T-helper 2 cell treated with Interferon-gamma antibody and Interleukin-4, amounts not matched to agents 5 μg/mL and 100 μg/mL, for 36 hours (primary cell): ENCODE measurements around the gene ARHGAP21.
"Not testable (repeated sequence)": the region's sequence is repeated elsewhere in the genome, so short reads cannot be mapped to it uniquely, and the experiment has no call there.

Experiments
- DNase-seq: peaks from one replicate; pipeline ENCODE4 v3.0.0; 2021; ENCODE audit warnings: low spot score
- H3K27ac Mint-ChIP-seq: one replicate; pipeline ENCODE4 v1.8.0; 2021; ENCODE audit warnings: mild to moderate bottlenecking, mixed read lengths
- H3K27me3 Mint-ChIP-seq: one replicate; pipeline ENCODE4 v1.8.0; 2021; ENCODE audit warnings: low read depth, mixed read lengths
- H3K36me3 Mint-ChIP-seq: one replicate; pipeline ENCODE4 v1.8.0; 2021; ENCODE audit warnings: low read depth, mixed read lengths
- H3K4me1 Mint-ChIP-seq: one replicate; pipeline ENCODE4 v1.8.0; 2021; ENCODE audit warnings: low read depth, mixed read lengths
- H3K4me3 Mint-ChIP-seq: one replicate; pipeline ENCODE4 v1.8.0; 2022; ENCODE audit warnings: mild to moderate bottlenecking, moderate library complexity, mixed read lengths
- H3K9me3 Mint-ChIP-seq: one replicate; pipeline ENCODE4 v1.8.0; 2021; ENCODE audit warnings: mixed read lengths

The ARHGAP21 gene

DNA sequence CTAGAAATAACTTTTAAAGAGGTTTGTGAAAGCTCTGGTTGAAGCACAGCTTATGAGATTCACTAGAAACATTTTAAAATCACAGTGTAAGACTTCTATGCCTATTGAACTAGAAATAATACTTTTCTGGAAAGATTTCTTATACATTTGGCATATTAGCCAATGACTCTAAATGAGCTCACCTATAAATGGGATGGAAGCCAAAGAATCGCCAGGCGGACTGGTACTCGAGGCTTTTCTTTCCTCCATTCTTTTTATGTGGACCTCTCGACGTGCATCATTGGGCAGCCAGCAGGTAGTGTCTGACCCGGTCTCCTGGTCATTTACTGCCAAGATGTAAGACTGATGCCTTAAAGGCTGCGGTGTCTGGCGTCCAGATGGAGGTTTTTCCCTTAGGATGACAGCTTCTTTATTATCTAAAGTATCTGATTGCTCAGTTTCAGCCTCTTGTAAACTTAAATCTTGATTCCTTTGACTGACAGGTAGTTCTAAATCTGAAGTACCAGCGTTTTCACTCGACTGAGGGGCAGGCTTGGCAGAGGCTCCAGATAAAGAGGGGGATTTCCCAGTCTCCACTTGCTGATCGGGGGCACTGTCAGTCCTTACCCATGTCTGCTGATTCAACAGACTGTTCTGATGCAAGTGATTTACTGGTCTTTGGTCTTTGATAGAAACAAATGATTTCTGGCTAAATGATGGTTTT lies 104.2 kb downstream of the ARHGAP21 start:
- peaks cover 21% of the 10 kb centered on the region for H3K4me1 Mint-ChIP-seq
- not testable (repeated sequence) for H3K9me3 Mint-ChIP-seq, H3K27ac Mint-ChIP-seq, H3K4me3 Mint-ChIP-seq, DNase-seq, H3K36me3 Mint-ChIP-seq, H3K27me3 Mint-ChIP-seq

DNA sequence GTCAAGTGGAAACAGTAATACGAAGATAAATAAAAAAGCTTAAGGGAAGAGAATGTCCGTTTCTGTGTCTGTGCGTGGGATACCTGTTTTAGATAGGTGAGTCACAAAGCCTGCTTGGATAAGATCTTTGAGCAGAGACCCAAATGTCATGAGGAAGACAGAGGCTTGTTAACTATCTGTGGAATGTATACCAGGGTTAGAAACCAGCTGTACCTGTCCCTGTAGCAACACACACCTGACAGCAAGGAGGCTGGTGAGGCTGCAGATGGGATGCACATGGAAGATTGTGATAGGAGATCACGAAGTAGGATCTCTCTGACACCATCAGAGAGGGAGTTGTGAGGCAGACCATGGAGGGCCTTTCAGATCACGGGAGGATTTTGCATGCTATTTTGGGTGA lies 105.3 kb downstream of the ARHGAP21 start:
- H3K4me1 Mint-ChIP-seq: peaks cover 21% of the 10 kb centered on the region
- H3K4me3 Mint-ChIP-seq: peak overlapping the region; percentile 25
- peak overlapping the region; percentile 65 for H3K27ac Mint-ChIP-seq
- no peaks in the 10 kb centered on the region for H3K27me3 Mint-ChIP-seq
- DNase-seq: peak; percentile 7
- H3K36me3 Mint-ChIP-seq: no peaks in the 10 kb centered on the region
- H3K9me3 Mint-ChIP-seq: no peaks in the 10 kb centered on the region

- Mint-ChIP-seq H3K27me3 (no peaks in the 10 kb centered on the region), H3K4me1 (peaks cover 18% of the 10 kb centered on the region), H3K9me3 (no peaks in the 10 kb centered on the region), H3K4me3 (no peak overlapping the region), H3K36me3 (no peaks in the 10 kb centered on the region), H3K27ac (no peak overlapping the region)
- peak; percentile 22 for DNase-seq
These were observed 105.8 kb downstream of the ARHGAP21 start for GRCh38 chr10:24617771-24618396.

GRCh38 chr10:24616536-24616935 lies 107.2 kb downstream of the ARHGAP21 start:
- Mint-ChIP-seq H3K27ac (no peak overlapping the region), H3K4me3 (no peak overlapping the region), H3K4me1 (peaks cover 10% of the 10 kb centered on the region), H3K36me3 (peaks cover 2% of the 10 kb centered on the region), H3K27me3 (no peaks in the 10 kb centered on the region), H3K9me3 (no peaks in the 10 kb centered on the region)
- DNase-seq: no peak

DNA sequence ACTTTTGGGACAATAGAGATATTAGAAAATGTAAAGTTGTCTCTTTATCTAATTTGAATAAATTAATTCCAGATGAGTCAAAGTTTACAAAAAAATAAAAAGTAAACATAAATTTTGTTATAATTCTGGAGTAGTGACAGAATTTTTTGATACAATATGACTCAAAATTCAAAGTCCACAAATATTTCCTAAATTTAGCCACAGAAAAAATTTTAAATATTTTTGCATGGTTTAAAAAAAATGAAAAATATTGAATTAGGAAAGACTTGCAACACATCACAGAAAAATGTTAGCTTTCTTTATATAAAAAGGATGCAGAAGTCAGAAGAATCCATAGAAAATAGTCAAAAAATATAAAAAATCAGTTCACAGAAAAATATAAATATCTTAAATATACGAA lies 117.7 kb downstream of the ARHGAP21 start:
- Mint-ChIP-seq H3K4me3 (no peak overlapping the region), H3K36me3 (peaks cover 14% of the 10 kb centered on the region), H3K4me1 (peaks cover 10% of the 10 kb centered on the region), H3K27me3 (no peaks in the 10 kb centered on the region), H3K9me3 (peaks cover 3% of the 10 kb centered on the region), H3K27ac (no peak overlapping the region)
- DNase-seq: no peak

- H3K36me3 Mint-ChIP-seq: peaks cover 20% of the 10 kb centered on the region
- H3K27ac Mint-ChIP-seq: no peak overlapping the region
- no peak for DNase-seq
- peaks cover 10% of the 10 kb centered on the region for H3K4me1 Mint-ChIP-seq
- H3K9me3 Mint-ChIP-seq: peaks cover 3% of the 10 kb centered on the region
- no peaks in the 10 kb centered on the region for H3K27me3 Mint-ChIP-seq
- H3K4me3 Mint-ChIP-seq: no peak overlapping the region
These were observed 118.5 kb downstream of the ARHGAP21 start for GRCh38 chr10:24605141-24605540.

GRCh38 chr10:24603333-24603732 lies 120.4 kb downstream of the ARHGAP21 start:
- H3K4me3 Mint-ChIP-seq: no peak overlapping the region
- peaks cover 3% of the 10 kb centered on the region for H3K9me3 Mint-ChIP-seq
- peak overlapping the region; percentile 80 for H3K27ac Mint-ChIP-seq

DNA sequence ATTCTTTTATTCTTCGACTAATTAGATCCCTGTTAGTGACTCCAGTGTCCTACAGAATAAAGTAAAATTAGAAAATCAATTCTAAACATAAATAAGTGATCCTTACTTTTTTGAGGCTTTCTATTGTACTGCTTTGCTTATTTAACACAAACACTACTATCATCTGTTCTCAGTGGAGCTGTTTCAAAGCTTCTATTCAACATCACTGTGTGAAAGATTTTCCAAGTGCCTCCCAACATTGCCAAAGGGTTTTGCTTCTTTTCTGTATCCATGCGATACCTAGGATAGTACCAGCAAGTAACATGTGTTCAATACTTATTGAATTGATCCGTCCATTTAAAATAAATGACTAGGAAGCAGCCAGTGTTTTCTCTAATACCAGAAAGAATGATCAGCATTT lies 125.7 kb downstream of the ARHGAP21 start:
- DNase-seq: no peak
- no peaks in the 10 kb centered on the region for H3K27me3 Mint-ChIP-seq
- H3K4me3 Mint-ChIP-seq: no peak overlapping the region
- peaks cover 13% of the 10 kb centered on the region for H3K4me1 Mint-ChIP-seq
- H3K36me3 Mint-ChIP-seq: peaks cover 36% of the 10 kb centered on the region
- no peak overlapping the region for H3K27ac Mint-ChIP-seq
- H3K9me3 Mint-ChIP-seq: no peaks in the 10 kb centered on the region

More at GRCh38 chr10:24603333-24603732, 120.4 kb downstream of the ARHGAP21 start:
- DNase-seq: peak; percentile 29
- H3K36me3 Mint-ChIP-seq: peaks cover 28% of the 10 kb centered on the region
- peaks cover 19% of the 10 kb centered on the region for H3K4me1 Mint-ChIP-seq
- H3K27me3 Mint-ChIP-seq: no peaks in the 10 kb centered on the region

DNA sequence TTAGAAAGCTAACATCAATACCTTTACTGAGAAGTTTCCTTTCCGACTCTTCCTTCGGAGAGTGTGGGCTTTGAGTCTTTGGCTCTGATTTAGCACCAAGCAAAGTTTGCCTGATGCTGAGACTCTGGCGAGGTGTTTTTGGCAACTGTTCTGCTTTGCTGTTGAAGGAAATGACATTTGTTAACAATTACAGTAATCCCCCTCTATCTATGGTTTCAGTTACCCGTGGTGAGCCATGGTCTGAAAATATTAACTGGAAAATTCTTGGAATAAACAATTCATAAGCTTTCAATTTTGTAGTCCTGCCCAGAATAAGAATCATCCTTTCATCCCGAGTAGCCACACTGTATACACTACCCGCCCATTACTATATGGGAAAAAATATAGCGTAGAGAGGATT lies 126.3 kb downstream of the ARHGAP21 start:
- no peak for DNase-seq
- Mint-ChIP-seq H3K36me3 (peaks cover 33% of the 10 kb centered on the region), H3K27me3 (no peaks in the 10 kb centered on the region), H3K4me3 (no peak overlapping the region), H3K4me1 (peaks cover 8% of the 10 kb centered on the region), H3K27ac (no peak overlapping the region), H3K9me3 (no peaks in the 10 kb centered on the region)

GRCh38 chr10:24596217-24596930 lies 127.3 kb downstream of the ARHGAP21 start:
- Mint-ChIP-seq H3K27ac (no peak overlapping the region), H3K27me3 (no peaks in the 10 kb centered on the region), H3K9me3 (no peaks in the 10 kb centered on the region), H3K4me1 (peaks cover 8% of the 10 kb centered on the region), H3K36me3 (peaks cover 41% of the 10 kb centered on the region), H3K4me3 (no peak overlapping the region)
- no peak for DNase-seq

DNA sequence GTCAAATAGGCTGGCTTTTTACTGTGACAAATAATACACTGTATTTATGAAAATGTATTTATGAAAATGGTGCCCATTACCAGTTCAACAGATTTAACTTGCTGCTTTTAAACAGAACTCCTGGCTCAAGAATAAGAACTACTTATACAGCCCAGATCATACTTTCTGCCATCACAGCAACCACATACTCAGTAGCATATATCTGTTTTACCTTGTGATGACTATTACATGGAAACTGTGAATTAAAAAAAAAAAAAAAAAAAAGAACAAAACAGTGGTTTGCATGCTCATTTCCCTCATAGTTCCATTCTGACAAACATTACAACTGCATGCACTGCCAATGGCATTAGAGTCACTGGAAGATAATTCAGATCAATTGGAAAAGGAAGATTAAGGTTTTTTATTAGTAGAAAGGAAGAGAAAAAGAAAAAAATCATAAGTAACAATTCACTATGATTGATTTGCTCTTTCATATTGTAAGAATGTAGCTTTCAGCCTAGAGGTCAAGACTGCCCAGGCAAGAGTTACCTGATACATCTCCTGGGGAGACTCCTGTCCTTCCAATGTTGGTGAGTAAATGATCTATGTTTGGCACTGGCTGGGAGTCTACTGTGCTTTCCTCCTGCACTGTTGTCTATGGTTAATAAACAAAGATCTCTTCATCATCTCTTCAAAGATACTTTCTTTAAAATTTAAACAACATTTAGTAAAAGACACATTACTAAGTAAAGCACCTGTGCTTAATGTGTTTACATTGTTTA lies 132.8 kb downstream of the ARHGAP21 start:
- no peaks in the 10 kb centered on the region for H3K9me3 Mint-ChIP-seq
- no peak overlapping the region for H3K4me3 Mint-ChIP-seq
- peaks cover 37% of the 10 kb centered on the region for H3K36me3 Mint-ChIP-seq
- no peak overlapping the region for H3K27ac Mint-ChIP-seq
- no peaks in the 10 kb centered on the region for H3K27me3 Mint-ChIP-seq
- no peaks in the 10 kb centered on the region for H3K4me1 Mint-ChIP-seq
- no peak for DNase-seq

GRCh38 chr10:24589265-24589664 lies 134.4 kb downstream of the ARHGAP21 start:
- DNase-seq: no peak
- H3K27ac Mint-ChIP-seq: no peak overlapping the region
- H3K9me3 Mint-ChIP-seq: no peaks in the 10 kb centered on the region
- peaks cover 40% of the 10 kb centered on the region for H3K36me3 Mint-ChIP-seq
- H3K4me3 Mint-ChIP-seq: no peak overlapping the region
- H3K4me1 Mint-ChIP-seq: no peaks in the 10 kb centered on the region
- no peaks in the 10 kb centered on the region for H3K27me3 Mint-ChIP-seq

DNA sequence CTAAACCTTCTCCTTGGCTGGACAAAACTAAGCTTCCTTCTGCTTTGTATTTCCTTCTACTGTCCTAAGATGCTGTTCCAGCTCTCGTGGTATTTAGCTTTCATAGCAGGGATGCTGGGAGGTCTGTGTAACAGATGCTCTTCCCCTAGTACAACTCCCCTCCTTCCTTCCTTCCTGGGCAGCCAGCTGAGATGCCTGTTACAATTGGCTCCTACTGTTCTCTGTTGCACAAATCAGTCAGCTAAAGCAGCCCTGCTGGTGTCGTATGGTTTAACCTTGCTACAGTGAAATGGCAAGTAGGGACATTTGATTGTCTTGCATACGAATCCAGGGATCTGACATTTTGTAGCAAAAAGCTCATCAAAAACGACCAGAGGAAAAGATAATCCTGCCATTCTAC lies 143.8 kb downstream of the ARHGAP21 start:
- no peaks in the 10 kb centered on the region for H3K36me3 Mint-ChIP-seq

GRCh38 chr10:24579448-24579847 lies 144.2 kb downstream of the ARHGAP21 start:
- H3K4me3 Mint-ChIP-seq: no peak overlapping the region
- H3K27ac Mint-ChIP-seq: no peak overlapping the region
- H3K4me1 Mint-ChIP-seq: peaks cover 13% of the 10 kb centered on the region
- no peaks in the 10 kb centered on the region for H3K36me3 Mint-ChIP-seq
- no peaks in the 10 kb centered on the region for H3K9me3 Mint-ChIP-seq
- no peak for DNase-seq
- H3K27me3 Mint-ChIP-seq: no peaks in the 10 kb centered on the region

More for the DNA sequence above, 143.8 kb downstream of the ARHGAP21 start:
- Mint-ChIP-seq H3K4me3 (no peak overlapping the region), H3K4me1 (peaks cover 10% of the 10 kb centered on the region), H3K27ac (no peak overlapping the region), H3K27me3 (no peaks in the 10 kb centered on the region), H3K9me3 (no peaks in the 10 kb centered on the region)
- DNase-seq: no peak
